Tibial nerve (tissue), 4 donors: ENCODE measurements around the gene FASTKD1. TPM values are rescaled to one million over a fixed set of nuclear protein-coding genes. Genes with fewer than 3 reads are reported as not detected.
"Not testable (repeated sequence)": the region's sequence is repeated elsewhere in the genome, so short reads cannot be mapped to it uniquely, and the experiment has no call there.

Experiments
- DNase-seq, 2 donors: peaks; one replicate each; pipeline ENCODE4 v3.0.0-alpha.2; 2019; ENCODE audit warnings: low spot score in 2 of 2
- H3K27ac ChIP-seq, 4 donors: fragments of 200-600 bp; sonication (generic) in 3 of 4; one replicate each; pipeline ENCODE4 v1.5.1; 2017 to 2019; ENCODE audit warnings: mild to moderate bottlenecking in 1 of 4
- H3K27me3 ChIP-seq, 2 donors: fragments of 200-600 bp; sonication (generic) in 1 of 2; one replicate each; pipeline versions ENCODE4 v1.5.1 to v1.6.0; 2017 to 2019
- H3K36me3 ChIP-seq, 3 donors: fragments of 200-600 bp; sonication (generic); one replicate each; pipeline ENCODE4 v1.5.1; 2018 to 2019
- H3K4me1 ChIP-seq, 4 donors: fragments of 200-600 bp; sonication (generic) in 3 of 4; one replicate each; pipeline ENCODE4 v1.5.1; 2017 to 2019
- H3K4me3 ChIP-seq, 4 donors: fragments of 200-600 bp; sonication (generic) in 3 of 4; one replicate each; pipeline ENCODE4 v1.5.1; 2017 to 2019; ENCODE audit warnings: mild to moderate bottlenecking in 1 of 4, moderate library complexity in 1 of 4
- H3K9me3 ChIP-seq, 4 donors: fragments of 200-600 bp; sonication (generic) in 3 of 4; one replicate each; pipeline ENCODE4 v1.5.1; 2017 to 2019
- EP300 ChIP-seq, 2 donors: sonication (generic); formaldehyde crosslinking; IDR thresholded peaks; one replicate each; pipeline ENCODE4 v1.6.1; 2017; ENCODE audit warnings: antibody characterized with exemption in 2 of 2, mild to moderate bottlenecking in 1 of 2
- POLR2A ChIP-seq, 2 donors: fragments of 450-650 bp; IDR thresholded peaks; one replicate each; pipeline ENCODE4 v1.6.1; 2017; ENCODE audit warnings: antibody characterized with exemption in 2 of 2, mild to moderate bottlenecking in 2 of 2, moderate library complexity in 2 of 2
- WGBS, 2 donors: methylation state at CpG; one replicate each; pipeline ENCODE4 v1.1.5; 2018; 5-methylcytosine and 5-hydroxymethylcytosine counted together
- total RNA-seq, 4 donors: library from RNA; depleted of rRNA; stranded (reverse); fragments of >200 nt; gene quantifications; one replicate each; pipeline ENCODE4 v1.1.0, GENCODE V29; 2016
- TF ChIP-seq, protein P1 (sequence below), 5 experiments: fragments of 200-600 bp in 3 of 5; fragments of 450-650 bp in 2 of 5; sonication (generic) in 3 of 5; IDR thresholded peaks; one replicate each; pipeline ENCODE4 v1.5.1; 2016 to 2019; ENCODE audit warnings: antibody characterized with exemption in 5 of 5, mild to moderate bottlenecking in 3 of 5, moderate library complexity in 2 of 5

Gene FASTKD1
- 10 to 100 TPM in 2 of 4 donors, 1 to 10 TPM in 2; 6.7 to 12.6 (median 9.3) TPM for total RNA-seq

GRCh38 chr2:169573160-169573973, at the start of gene FASTKD1:
Gene FASTKD1 (minus strand): TSS chr2:169573865. CDS start chr2:169572029, 1,836 bp downstream.
- Histone ChIP-seq H3K36me3 (no peaks in the 10 kb centered on the region), H3K4me3 (peak within 1 kb of the TSS; percentile 48 to 64 (median 57)), H3K27ac (peak within 1 kb of the TSS; percentile 46 to 63 (median 60)), H3K27me3 (no peaks in the 10 kb centered on the region), H3K4me1 (peaks cover 0 to 18% (median 6%) of the 10 kb centered on the region in 4 donors), H3K9me3 (no peaks in the 10 kb centered on the region)
- WGBS, 2 donors: 1 to 2% methylated on average over 33 of the region's 33 CpGs
- DNase-seq: peak; percentile 64 to 79
- TF ChIP-seq POLR2A (IDR thresholded peaks at IDR 0.05) (peak in 1 of 2 donors; percentile 37), EP300 (IDR thresholded peaks at IDR 0.05) (peak; percentile 60 to 90)
- TF ChIP-seq, protein P1, sequence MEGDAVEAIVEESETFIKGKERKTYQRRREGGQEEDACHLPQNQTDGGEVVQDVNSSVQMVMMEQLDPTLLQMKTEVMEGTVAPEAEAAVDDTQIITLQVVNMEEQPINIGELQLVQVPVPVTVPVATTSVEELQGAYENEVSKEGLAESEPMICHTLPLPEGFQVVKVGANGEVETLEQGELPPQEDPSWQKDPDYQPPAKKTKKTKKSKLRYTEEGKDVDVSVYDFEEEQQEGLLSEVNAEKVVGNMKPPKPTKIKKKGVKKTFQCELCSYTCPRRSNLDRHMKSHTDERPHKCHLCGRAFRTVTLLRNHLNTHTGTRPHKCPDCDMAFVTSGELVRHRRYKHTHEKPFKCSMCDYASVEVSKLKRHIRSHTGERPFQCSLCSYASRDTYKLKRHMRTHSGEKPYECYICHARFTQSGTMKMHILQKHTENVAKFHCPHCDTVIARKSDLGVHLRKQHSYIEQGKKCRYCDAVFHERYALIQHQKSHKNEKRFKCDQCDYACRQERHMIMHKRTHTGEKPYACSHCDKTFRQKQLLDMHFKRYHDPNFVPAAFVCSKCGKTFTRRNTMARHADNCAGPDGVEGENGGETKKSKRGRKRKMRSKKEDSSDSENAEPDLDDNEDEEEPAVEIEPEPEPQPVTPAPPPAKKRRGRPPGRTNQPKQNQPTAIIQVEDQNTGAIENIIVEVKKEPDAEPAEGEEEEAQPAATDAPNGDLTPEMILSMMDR (IDR thresholded peaks at IDR 0.05): no peak

DNA sequence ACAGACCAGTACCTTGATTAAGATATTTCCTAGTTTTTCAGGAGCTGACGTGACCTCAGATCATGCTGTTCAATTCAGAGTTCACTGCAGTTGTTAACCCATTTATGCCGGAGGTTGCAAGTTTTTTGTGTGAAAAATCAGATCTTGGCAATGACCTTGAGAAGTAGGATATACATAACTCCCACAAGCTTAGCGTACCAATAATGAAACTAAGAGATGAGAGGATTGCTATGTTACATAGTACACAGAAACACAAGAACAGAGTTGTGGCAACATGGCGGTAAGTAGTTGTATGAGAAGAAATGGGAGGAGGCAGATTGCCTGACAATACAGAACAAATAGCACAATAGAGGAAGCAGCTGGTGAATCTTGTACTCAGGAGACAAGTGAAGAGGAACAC, 49.6 kb upstream of the FASTKD1 start:
- H3K9me3 ChIP-seq: no peaks in the 10 kb centered on the region
- peaks cover 0 to 64% (median 0%) of the 10 kb centered on the region in 3 donors for H3K36me3 ChIP-seq
- H3K4me1 ChIP-seq: no peaks in the 10 kb centered on the region
- no peaks in the 10 kb centered on the region for H3K27me3 ChIP-seq
- TF ChIP-seq EP300 (IDR thresholded peaks at IDR 0.05) (no peak), POLR2A (IDR thresholded peaks at IDR 0.05) (no peak)
- TF ChIP-seq, protein P1 (IDR thresholded peaks at IDR 0.05): no peak
- H3K27ac ChIP-seq: no peak overlapping the region
- no peak for DNase-seq
- WGBS, 2 donors: 67 to 86% methylated on average over 4 of the region's 4 CpGs
- no peak overlapping the region for H3K4me3 ChIP-seq

GRCh38 chr2:169620509-169620908, 46.8 kb upstream of the FASTKD1 start:
- no peaks in the 10 kb centered on the region for H3K27me3 ChIP-seq
- WGBS, 2 donors: 76 to 79% methylated on average over 1 of the region's 1 CpG
- no peak overlapping the region for H3K4me3 ChIP-seq
- H3K9me3 ChIP-seq: peaks cover 0 to 11% (median 2%) of the 10 kb centered on the region in 4 donors
- no peak overlapping the region for H3K27ac ChIP-seq
- DNase-seq: no peak
- H3K36me3 ChIP-seq: peaks cover 5 to 70% (median 7%) of the 10 kb centered on the region in 3 donors
- no peaks in the 10 kb centered on the region for H3K4me1 ChIP-seq
- no peak for TF ChIP-seq EP300 (IDR thresholded peaks at IDR 0.05)

DNA sequence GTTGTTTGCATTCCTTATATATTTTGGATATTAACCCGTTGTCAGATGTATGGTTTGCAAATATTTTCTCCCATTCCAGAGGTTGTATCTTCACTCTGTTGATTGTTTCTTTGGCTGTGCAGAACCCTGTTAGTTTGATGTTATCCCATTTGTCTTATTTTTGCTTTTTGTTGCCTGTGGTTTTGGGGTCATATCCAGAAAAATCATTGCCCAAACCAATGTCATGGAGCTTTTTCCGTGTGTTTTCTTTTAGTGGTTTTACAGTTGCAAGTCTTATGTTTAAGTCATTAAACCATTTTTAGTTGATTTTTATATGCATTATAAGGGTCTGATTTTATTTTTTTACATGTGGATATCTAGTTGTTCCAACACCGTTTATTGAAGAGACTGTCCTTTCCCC, 46.3 kb upstream of the FASTKD1 start:
- H3K36me3 ChIP-seq: peaks cover 5 to 76% (median 12%) of the 10 kb centered on the region in 3 donors
- no peak overlapping the region for H3K4me3 ChIP-seq
- H3K4me1 ChIP-seq: no peaks in the 10 kb centered on the region
- DNase-seq: no peak
- H3K27me3 ChIP-seq: no peaks in the 10 kb centered on the region
- no peak overlapping the region for H3K27ac ChIP-seq
- TF ChIP-seq POLR2A (IDR thresholded peaks at IDR 0.05): no peak
- no peak for TF ChIP-seq EP300 (IDR thresholded peaks at IDR 0.05)
- TF ChIP-seq, protein P1 (IDR thresholded peaks at IDR 0.05): no peak
- H3K9me3 ChIP-seq: peaks cover 0 to 11% (median 2%) of the 10 kb centered on the region in 4 donors
- whole genome bisulfite sequencing, 2 donors: 35 to 47% methylated on average over 3 of the region's 3 CpGs

DNA sequence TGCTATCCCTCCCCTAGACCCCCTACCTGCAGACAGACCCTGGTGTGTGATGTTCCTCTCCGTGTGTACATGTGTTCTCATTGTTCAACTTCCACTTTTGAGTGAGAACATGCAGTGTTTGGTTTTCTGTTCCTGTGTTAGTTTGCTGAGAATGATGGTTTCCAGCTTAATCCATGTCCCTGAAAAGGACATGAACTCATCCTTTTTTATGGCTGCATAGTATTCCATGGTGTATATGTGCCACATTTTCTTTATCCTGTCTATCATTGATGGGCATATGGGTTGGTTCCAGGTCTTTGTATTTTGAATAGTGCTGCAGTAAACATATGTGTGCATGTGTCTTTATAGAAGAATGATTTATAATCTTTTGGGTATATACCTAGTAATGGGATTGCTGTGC, 42.3 kb upstream of the FASTKD1 start:
- not testable (repeated sequence) for H3K27ac ChIP-seq, H3K27me3 ChIP-seq, H3K4me1 ChIP-seq, H3K4me3 ChIP-seq, DNase-seq
- Histone ChIP-seq H3K9me3 (peaks cover 0 to 11% (median 2%) of the 10 kb centered on the region in 4 donors), H3K36me3 (peaks cover 7 to 87% (median 12%) of the 10 kb centered on the region in 3 donors)
- WGBS, 2 donors: 96 to 100% methylated on average over 1 of the region's 1 CpG

DNA sequence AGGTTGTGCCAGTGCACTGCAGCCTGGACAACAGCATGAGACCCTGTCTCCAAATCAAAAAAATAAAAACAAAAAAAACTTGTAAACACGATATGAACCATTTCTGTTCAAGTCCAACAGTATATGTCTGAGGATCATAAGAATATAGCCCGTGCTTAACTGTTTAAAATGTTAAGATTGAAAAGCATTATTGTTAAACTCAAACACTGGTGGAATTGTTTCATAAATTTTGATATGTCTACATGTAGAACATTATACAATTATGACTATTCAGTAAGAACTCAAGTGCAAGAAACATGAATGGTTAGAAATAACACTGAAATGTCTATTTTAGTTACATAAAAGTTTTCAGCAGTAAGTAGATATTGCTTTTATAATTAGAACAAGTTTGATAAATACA, 40.2 kb upstream of the FASTKD1 start:
- Histone ChIP-seq H3K9me3 (peaks cover 0 to 11% (median 2%) of the 10 kb centered on the region in 4 donors), H3K36me3 (peaks cover 8 to 90% (median 12%) of the 10 kb centered on the region in 3 donors), H3K27me3 (no peaks in the 10 kb centered on the region), H3K27ac (peak overlapping the region in 2 of 4 donors; percentile 28 to 29), H3K4me3 (no peak overlapping the region), H3K4me1 (peaks cover 0 to 4% (median 0%) of the 10 kb centered on the region in 4 donors)
- DNase-seq: no peak
- TF ChIP-seq, protein P1 (IDR thresholded peaks at IDR 0.05): no peak
- no peak for TF ChIP-seq EP300 (IDR thresholded peaks at IDR 0.05)
- no peak for TF ChIP-seq POLR2A (IDR thresholded peaks at IDR 0.05)
- 49 to 57% methylated on average over 2 of the region's 2 CpGs for WGBS, 2 donors
